Measurements from ENCODE around the gene ARL2BP. TPM values are rescaled to one million over a fixed set of nuclear protein-coding genes. Genes with fewer than 3 reads are reported as not detected.

Gene ARL2BP
- total and polyA plus RNA-seq, 9 of the 15 experiments (the other 6 are each of a cell fraction or from before 2014, with no cell fraction given): 16.7 to 41.8 (median 27.2) TPM

GRCh38 chr16:57282510-57283213, 37.6 kb downstream of the ARL2BP start:
- Histone ChIP-seq H3K9me3 (replicated peaks; ENCODE audit: control insufficient read depth, insufficient read depth, low read depth, low read length) (no peaks in the 10 kb centered on the region), H2AFZ (ENCODE audit: low read depth, low read length) (no peak overlapping the region), H4K20me1 (replicated peaks; ENCODE audit: control insufficient read depth, insufficient read depth, low read length) (0 out of 2 replicates have a peak, but pooled peaks cover 3% of the 10 kb centered on the region), H3K4me1 (replicated peaks in 1 of 2; ENCODE audit: control insufficient read depth in 2 of 2, insufficient read depth in 2 of 2, low read length in 2 of 2) (peaks cover 6 to 19% of the 10 kb centered on the region in 2 experiments; a peak in 3 of 5 replicates), H3K4me2 (ENCODE audit: insufficient read depth, low read length) (no peak overlapping the region), H3K27ac (ENCODE audit: extremely low read depth, low read depth, low read length) (no peak overlapping the region), H3K36me3 (ENCODE audit: control insufficient read depth, insufficient read depth, low read length) (no peaks in the 10 kb centered on the region), H3K9me1 (ENCODE audit: control insufficient read depth, insufficient read depth, low read length) (no peaks in the 10 kb centered on the region), H3K27me3 (ENCODE audit: control insufficient read depth in 2 of 2, insufficient read depth in 2 of 2, low read length in 2 of 2) (peaks cover 4 to 19% of the 10 kb centered on the region in 2 experiments; a peak in 4 of 5 replicates), H3K4me3 (no peak overlapping the region), H3K9ac (ENCODE audit: insufficient read depth in 1 of 2, low read depth in 2 of 2, low read length in 2 of 2) (no peak overlapping the region; a peak in 1 of 4 replicates), H3K79me2 (ENCODE audit: control insufficient read depth, insufficient read depth, low read length) (no peaks in the 10 kb centered on the region)
- WGBS (ENCODE audit: insufficient coverage, low coverage, missing lambda C conversion rate): 17% methylated on average over 8 of the region's 8 CpGs
- ATAC-seq (no peak), DNase-seq (ENCODE audit: extremely low read depth in 1 of 4, low spot score in 3 of 4) (no peak), FAIRE-seq (no peak)
- BruUV-seq (replicated peaks): no TSS peak
- no peak for TF ChIP-seq GATA2 (CRISPR knock-in tag; IDR thresholded peaks at IDR 0.05)
- in situ Hi-C loops (cut with MboI) (no loop called here), intact Hi-C loops (cut with micrococcal nuclease) (no loop called here)
- ChIA-PET CTCF (ENCODE audit: low intra/inter-chr PET ratio) (no interaction called here), POLR2A (no interaction called here)

GRCh38 chr16:57283214-57283958, 38.3 kb downstream of the ARL2BP start:
- Histone ChIP-seq H3K27ac (ENCODE audit: extremely low read depth, low read depth, low read length) (no peak overlapping the region), H3K79me2 (ENCODE audit: control insufficient read depth, insufficient read depth, low read length) (no peaks in the 10 kb centered on the region), H3K9me1 (ENCODE audit: control insufficient read depth, insufficient read depth, low read length) (no peaks in the 10 kb centered on the region), H3K4me3 (no peak overlapping the region), H3K36me3 (ENCODE audit: control insufficient read depth, insufficient read depth, low read length) (no peaks in the 10 kb centered on the region), H3K4me1 (replicated peaks in 1 of 2; ENCODE audit: control insufficient read depth in 2 of 2, insufficient read depth in 2 of 2, low read length in 2 of 2) (peaks cover 4 to 17% of the 10 kb centered on the region in 2 experiments; a peak in 3 of 5 replicates), H4K20me1 (replicated peaks; ENCODE audit: control insufficient read depth, insufficient read depth, low read length) (0 out of 2 replicates have a peak, but pooled peaks cover 3% of the 10 kb centered on the region), H3K4me2 (ENCODE audit: insufficient read depth, low read length) (no peak overlapping the region), H2AFZ (ENCODE audit: low read depth, low read length) (no peak overlapping the region), H3K9ac (ENCODE audit: insufficient read depth in 1 of 2, low read depth in 2 of 2, low read length in 2 of 2) (no peak overlapping the region), H3K9me3 (replicated peaks; ENCODE audit: control insufficient read depth, insufficient read depth, low read depth, low read length) (no peaks in the 10 kb centered on the region), H3K27me3 (ENCODE audit: control insufficient read depth in 2 of 2, insufficient read depth in 2 of 2, low read length in 2 of 2) (peaks cover 4 to 19% of the 10 kb centered on the region in 2 experiments; a peak in 4 of 5 replicates)
- in situ Hi-C loops (cut with MboI) (no loop called here), intact Hi-C loops (cut with micrococcal nuclease) (no loop called here)
- WGBS (ENCODE audit: insufficient coverage, low coverage, missing lambda C conversion rate): 43% methylated on average over 24 of the region's 24 CpGs
- FAIRE-seq (no peak), ATAC-seq (no peak), DNase-seq (ENCODE audit: extremely low read depth in 1 of 4, low spot score in 3 of 4) (no peak)
- CTCF ChIA-PET (ENCODE audit: low intra/inter-chr PET ratio): no interaction called here
- POLR2A ChIA-PET: no interaction called here
- TF ChIP-seq HMG20A (CRISPR knock-in tag; conservative IDR thresholded peaks at IDR 0.05) (no peak), TCF7L2 (IDR thresholded peaks at IDR 0.05; ENCODE audit: low read depth, low read length) (no peak)
- no TSS peak for BruUV-seq (replicated peaks)

Data from K562 (cell line).